ENCODE results near the gene TMEM151B. TPM values are rescaled to one million over a fixed set of nuclear protein-coding genes. Genes with fewer than 3 reads are reported as not detected.
"Not testable (repeated sequence)": the region's sequence is repeated elsewhere in the genome, so short reads cannot be mapped to it uniquely, and the experiment has no call there.

TMEM151B gene
- total and polyA plus RNA-seq, 2 donors (not counting 1 experiment from before 2014, with no cell fraction given), result 0.01 to 0.10 TPM

- H3K9ac ChIP-seq (ENCODE audit: low read length), result no peak overlapping the region
Observed at GRCh38 chr6:44230034-44230675, 40.1 kb upstream of the TMEM151B start.

GRCh38 chr6:44231426-44231825 is 38.8 kb upstream of the TMEM151B start:
- H3K27ac Mint-ChIP-seq; H3K27me3 Mint-ChIP-seq; DNase-seq; H3K9me3 Mint-ChIP-seq (ENCODE audit: insufficient read depth); H3K4me1 Mint-ChIP-seq; H3K4me3 Mint-ChIP-seq; H3K9ac ChIP-seq (ENCODE audit: low read length); H3K79me2 ChIP-seq (ENCODE audit: control insufficient read depth, insufficient read depth, low read length); H3K27me3 ChIP-seq (replicated peaks in 1 of 4; ENCODE audit: control extremely low read depth in 1 of 4, control insufficient read depth in 3 of 4, insufficient read depth in 4 of 4, low read length in 3 of 4); H3K4me1 ChIP-seq (ENCODE audit: control insufficient read depth in 2 of 2, insufficient read depth in 2 of 2, low read length in 2 of 2); POLR2A ChIA-PET; H3K36me3 ChIP-seq (replicated peaks in 1 of 2; ENCODE audit: control extremely low read depth in 1 of 2, control insufficient read depth in 1 of 2, extremely low read depth in 1 of 2, insufficient read depth in 2 of 2, low read length in 1 of 2); H2AFZ ChIP-seq (ENCODE audit: insufficient read depth, low read depth, low read length, poor library complexity, severe bottlenecking); H3K27ac ChIP-seq (ENCODE audit: low read length in 2 of 2); H3K4me3 ChIP-seq (ENCODE audit: control extremely low read depth in 1 of 5, extremely low read depth in 1 of 5, insufficient read depth in 1 of 5, low read depth in 2 of 5, low read length in 4 of 5); H3K9me3 ChIP-seq (ENCODE audit: control extremely low read depth in 1 of 3, control insufficient read depth in 2 of 3, insufficient read depth in 1 of 3, low read length in 2 of 3); intact Hi-C loops (cut with micrococcal nuclease); ATAC-seq (ENCODE audit: low read depth); H4K20me1 ChIP-seq (ENCODE audit: control insufficient read depth, insufficient read depth, low read length, poor library complexity, severe bottlenecking); H3K4me2 ChIP-seq (replicated peaks; ENCODE audit: low read depth, low read length, poor library complexity, severe bottlenecking): not testable (repeated sequence)
- CTCF ChIA-PET, result interaction anchor here (1.3 kb wide), 1 partner anchor 14 kb away, joined by 3 read pairs; no protein-coding TSS in a partner anchor
- no CpG with 5 or more reads among the region's 9 CpGs for WGBS (ENCODE audit: insufficient coverage)

More at GRCh38 chr6:44230034-44230675, 40.1 kb upstream of the TMEM151B start:
- ChIA-PET CTCF (interaction anchor here (0.8 to 1.4 kb wide), 5 partner anchors 11 to 61 kb away, joined by 3 to 6 read pairs (median 3); no protein-coding TSS in a partner anchor), POLR2A (no interaction called here)
- Histone ChIP-seq H4K20me1 (ENCODE audit: control insufficient read depth, insufficient read depth, low read length, poor library complexity, severe bottlenecking) (no peaks in the 10 kb centered on the region), H3K4me1 (ENCODE audit: control insufficient read depth in 2 of 2, insufficient read depth in 2 of 2, low read length in 2 of 2) (no peaks in the 10 kb centered on the region), H3K4me2 (replicated peaks; ENCODE audit: low read depth, low read length, poor library complexity, severe bottlenecking) (no peak overlapping the region), H3K36me3 (replicated peaks in 1 of 2; ENCODE audit: control extremely low read depth in 1 of 2, control insufficient read depth in 1 of 2, extremely low read depth in 1 of 2, insufficient read depth in 2 of 2, low read length in 1 of 2) (no peaks in the 10 kb centered on the region), H3K27ac (ENCODE audit: low read length in 2 of 2) (no peak overlapping the region), H3K9me3 (ENCODE audit: control extremely low read depth in 1 of 3, control insufficient read depth in 2 of 3, insufficient read depth in 1 of 3, low read length in 2 of 3) (no peaks in the 10 kb centered on the region), H2AFZ (ENCODE audit: insufficient read depth, low read depth, low read length, poor library complexity, severe bottlenecking) (no peak overlapping the region), H3K4me3 (ENCODE audit: control extremely low read depth in 1 of 5, extremely low read depth in 1 of 5, insufficient read depth in 1 of 5, low read depth in 2 of 5, low read length in 4 of 5) (no peak overlapping the region), H3K27me3 (replicated peaks in 1 of 4; ENCODE audit: control extremely low read depth in 1 of 4, control insufficient read depth in 3 of 4, insufficient read depth in 4 of 4, low read length in 3 of 4) (no peaks in the 10 kb centered on the region), H3K79me2 (ENCODE audit: control insufficient read depth, insufficient read depth, low read length) (peaks cover 5% of the 10 kb centered on the region)
- intact Hi-C loops (cut with micrococcal nuclease), result no loop called here
- ATAC-seq (ENCODE audit: low read depth) (no peak), DNase-seq (no peak)
- H3K27ac Mint-ChIP-seq, result no peak overlapping the region
- H3K4me1 Mint-ChIP-seq, result no peaks in the 10 kb centered on the region
- no peaks in the 10 kb centered on the region for H3K27me3 Mint-ChIP-seq
- no peak for TF ChIP-seq EZH2 (IDR thresholded peaks at IDR 0.05; ENCODE audit: borderline replicate concordance, insufficient read depth, low read depth, low read length, poor library complexity, severe bottlenecking)
- TF ChIP-seq CTCF (IDR thresholded peaks at IDR 0.05), result no peak
- H3K9me3 Mint-ChIP-seq (ENCODE audit: insufficient read depth), result no peaks in the 10 kb centered on the region
- H3K4me3 Mint-ChIP-seq, result no peak overlapping the region
- 99% methylated on average over 5 of the region's 10 CpGs for WGBS (ENCODE audit: insufficient coverage)
